ENCODE measurements around the gene TIMM10B. TPM values are rescaled to one million over a fixed set of nuclear protein-coding genes. Genes with fewer than 3 reads are reported as not detected.

The TIMM10B gene
- total and polyA plus RNA-seq, 4 donors = 20.5 to 43.4 (median 32.0) TPM

- Histone ChIP-seq H3K27ac (ENCODE audit: low read depth in 1 of 2, low read length in 1 of 2) (peak overlapping the region in 1 of 2 donors; percentile 23), H3K9ac (ENCODE audit: insufficient read depth in 1 of 2, low read length in 2 of 2) (no peak overlapping the region)
Measured at GRCh38 chr11:6474806-6475500, 6.3 kb upstream of the TIMM10B start.

GRCh38 chr11:6475936-6476335 is 5.4 kb upstream of the TIMM10B start:
- Histone ChIP-seq H3K4me1 (ENCODE audit: control insufficient read depth in 5 of 5, insufficient read depth in 5 of 5, low read length in 5 of 5) (peaks cover 0 to 17% (median 17%) of the 10 kb centered on the region in 5 donors), H3K9me3 (ENCODE audit: control insufficient read depth in 4 of 4, insufficient read depth in 3 of 4, low read length in 3 of 4) (no peaks in the 10 kb centered on the region), H3K4me3 (no peak overlapping the region), H3K9ac (ENCODE audit: insufficient read depth in 1 of 2, low read length in 2 of 2) (no peak overlapping the region), H3K27me3 (ENCODE audit: control insufficient read depth in 3 of 3, insufficient read depth in 3 of 3, low read length in 2 of 3) (no peaks in the 10 kb centered on the region), H3K27ac (ENCODE audit: low read depth in 1 of 2, low read length in 1 of 2) (no peak overlapping the region), H3K36me3 (ENCODE audit: control insufficient read depth in 4 of 4, insufficient read depth in 4 of 4, low read length in 4 of 4) (peaks cover 0 to 25% (median 11%) of the 10 kb centered on the region in 4 donors)
- no peak for TF ChIP-seq CTCF (IDR thresholded peaks at IDR 0.05; ENCODE audit: control extremely low read depth, extremely low read depth)
- ATAC-seq (ENCODE audit: insufficient read depth, low FRiP score) (no peak), DNase-seq (no peak)
- 76 to 84% methylated on average over 5 of the region's 5 CpGs for WGBS, 2 donors

More at GRCh38 chr11:6474806-6475500, 6.3 kb upstream of the TIMM10B start:
- H3K4me1 ChIP-seq (ENCODE audit: control insufficient read depth in 5 of 5, insufficient read depth in 5 of 5, low read length in 5 of 5) = peaks cover 0 to 10% (median 8%) of the 10 kb centered on the region in 5 donors
- H3K36me3 ChIP-seq (ENCODE audit: control insufficient read depth in 4 of 4, insufficient read depth in 4 of 4, low read length in 4 of 4) = peaks cover 0 to 25% (median 11%) of the 10 kb centered on the region in 4 donors
- H3K9me3 ChIP-seq (ENCODE audit: control insufficient read depth in 4 of 4, insufficient read depth in 3 of 4, low read length in 3 of 4) = no peaks in the 10 kb centered on the region
- 74 to 77% methylated on average over 3 of the region's 3 CpGs for WGBS, 2 donors
- no peaks in the 10 kb centered on the region for H3K27me3 ChIP-seq (ENCODE audit: control insufficient read depth in 3 of 3, insufficient read depth in 3 of 3, low read length in 2 of 3)
- ATAC-seq (ENCODE audit: insufficient read depth, low FRiP score) = no peak
- DNase-seq = no peak
- H3K4me3 ChIP-seq = no peak overlapping the region
- no peak for TF ChIP-seq CTCF (IDR thresholded peaks at IDR 0.05; ENCODE audit: control extremely low read depth, extremely low read depth)

GRCh38 chr11:6476571-6476970 is 4.7 kb upstream of the TIMM10B start:
- Histone ChIP-seq H3K27me3 (ENCODE audit: control insufficient read depth in 3 of 3, insufficient read depth in 3 of 3, low read length in 2 of 3) (no peaks in the 10 kb centered on the region), H3K27ac (ENCODE audit: low read depth in 1 of 2, low read length in 1 of 2) (no peak overlapping the region), H3K36me3 (ENCODE audit: control insufficient read depth in 4 of 4, insufficient read depth in 4 of 4, low read length in 4 of 4) (peaks cover 0 to 25% (median 11%) of the 10 kb centered on the region in 4 donors), H3K4me1 (ENCODE audit: control insufficient read depth in 5 of 5, insufficient read depth in 5 of 5, low read length in 5 of 5) (peaks cover 0 to 17% (median 17%) of the 10 kb centered on the region in 5 donors), H3K4me3 (no peak overlapping the region), H3K9ac (ENCODE audit: insufficient read depth in 1 of 2, low read length in 2 of 2) (no peak overlapping the region), H3K9me3 (ENCODE audit: control insufficient read depth in 4 of 4, insufficient read depth in 3 of 4, low read length in 3 of 4) (no peaks in the 10 kb centered on the region)
- 96 to 97% methylated on average over 4 of the region's 4 CpGs for WGBS, 2 donors
- no peak for DNase-seq
- ATAC-seq (ENCODE audit: insufficient read depth, low FRiP score) = no peak
- no peak for TF ChIP-seq CTCF (IDR thresholded peaks at IDR 0.05; ENCODE audit: control extremely low read depth, extremely low read depth)
